GM12878 (cell line): ENCODE results near the gene SEC14L6. TPM values are rescaled to one million over a fixed set of nuclear protein-coding genes. Genes with fewer than 3 reads are reported as not detected.
A peak's percentile ranks its signal among the peaks of the same experiment; 100 is the strongest.

Experiments used
- ATAC-seq: fragments of 200-7000 bp; cut with Tn5 transposase; 3 replicates; pipeline ENCODE4 v1.9.1; 2020; ENCODE audit warnings: mild to moderate bottlenecking, moderate library complexity
- BruUV-seq: library from RNA; stranded (reverse); fragments of 400-500 nt; replicated peaks from 2 replicates; lab custom pipeline; 2021; lab: Mats Ljungman, UMichigan
- CTCF ChIA-PET: fragments of 300-600 bp; sonication (Branson Sonifier 250); formaldehyde crosslinking; extraction: SDS; loops from one replicate; lab custom pipeline; 2021; ENCODE audit warnings: inconsistent platforms; lab: Yijun Ruan, JAX
- POLR2A ChIA-PET: fragments of 350-600 bp; formaldehyde crosslinking; extraction: SDS; loops from one replicate; lab custom pipeline; 2021; ENCODE audit warnings: inconsistent platforms; lab: Charles Lee
- RAD21 ChIA-PET: fragments of 300-600 bp; sonication (Branson Sonifier 250); formaldehyde crosslinking; loops from one replicate; lab custom pipeline; 2023; ENCODE audit warnings: antibody characterized with exemption; ENCODE audit not compliant: unreplicated experiment; lab: Charles Lee
- SMC1A ChIA-PET: fragments of 300-600 bp; sonication (Branson Sonifier 250); formaldehyde crosslinking; loops from one replicate; lab custom pipeline; 2023; ENCODE audit not compliant: unreplicated experiment, uncharacterized antibody; lab: Charles Lee
- DNase-seq: peaks from one replicate; pipeline ENCODE4 v3.0.0-alpha.2; 2011; ENCODE audit warnings: low read depth, low spot score
- FAIRE-seq: peaks from 3 replicates; lab custom pipeline; 2011; peaks lifted over from hg19 to GRCh38; lab: Jason Lieb, UNC
- H2AFZ ChIP-seq: 2 replicates; pipeline ENCODE4 v1.6.0; 2011; ENCODE audit warnings: low read depth, low read length, control low read depth; ENCODE audit not compliant: control insufficient read depth
- H3K27ac ChIP-seq: 2 replicates; pipeline ENCODE4 v1.5.1; 2011; ENCODE audit warnings: control low read depth; ENCODE audit not compliant: control insufficient read depth, insufficient read depth
- H3K27me3 ChIP-seq, 2 experiments: replicated peaks in 1 of 2; 2 replicates each; pipeline versions ENCODE4 v1.6.0 to v1.6.1; 2011; ENCODE audit warnings: low read length in 1 of 2; ENCODE audit not compliant: control insufficient read depth in 2 of 2, insufficient read depth in 2 of 2
- H3K36me3 ChIP-seq, 2 experiments: 2 replicates each; pipeline ENCODE4 v1.5.1; 2011; ENCODE audit warnings: low read length in 1 of 2; ENCODE audit not compliant: control insufficient read depth in 2 of 2, insufficient read depth in 2 of 2
- H3K4me1 ChIP-seq: 2 replicates; pipeline ENCODE4 v1.6.1; 2011; ENCODE audit warnings: mild to moderate bottlenecking, low read length, moderate library complexity, mixed read lengths; ENCODE audit not compliant: control insufficient read depth, insufficient read depth
- H3K4me2 ChIP-seq: 2 replicates; pipeline ENCODE4 v1.6.0; 2011; ENCODE audit warnings: control low read depth; ENCODE audit not compliant: control insufficient read depth, insufficient read depth
- H3K4me3 ChIP-seq: fragments of 200-600 bp; sonication (generic); 2 replicates; pipeline ENCODE4 v1.5.1; 2016
- H3K79me2 ChIP-seq: 2 replicates; pipeline ENCODE4 v1.6.0; 2011; ENCODE audit warnings: low read length; ENCODE audit not compliant: control insufficient read depth, insufficient read depth
- H3K9ac ChIP-seq: 2 replicates; pipeline ENCODE4 v1.8.0; 2011; ENCODE audit warnings: low read length, control low read depth, mixed read lengths; ENCODE audit not compliant: control insufficient read depth, insufficient read depth
- H3K9me3 ChIP-seq: replicated peaks from 3 replicates; pipeline ENCODE4 v1.5.1; 2011; ENCODE audit warnings: mild to moderate bottlenecking, low read length; ENCODE audit not compliant: control insufficient read depth, insufficient read depth
- H4K20me1 ChIP-seq: 2 replicates; pipeline ENCODE4 v1.6.0; 2011; ENCODE audit not compliant: control insufficient read depth, insufficient read depth
- BMI1 ChIP-seq: fragments of 450-650 bp; IDR thresholded peaks from 2 replicates; pipeline ENCODE4 v1.6.1; 2016; ENCODE audit warnings: mild to moderate bottlenecking, moderate library complexity, borderline replicate concordance
- CHD4 ChIP-seq: fragments of 200-600 bp; sonication (generic); IDR thresholded peaks from 2 replicates; pipeline ENCODE4 v1.6.1; 2016; ENCODE audit warnings: mild to moderate bottlenecking
- CUX1 ChIP-seq: IDR thresholded peaks from 2 replicates; pipeline ENCODE4 v1.6.1; 2012; ENCODE audit warnings: improper control_type of control experiment, low read depth, low read length; ENCODE audit not compliant: insufficient replicate concordance
- EED ChIP-seq: sonication (generic); IDR thresholded peaks from 2 replicates; pipeline ENCODE4 v1.6.1; 2016; ENCODE audit warnings: antibody characterized with exemption, low read depth
- FOXM1 ChIP-seq: IDR thresholded peaks from 2 replicates; pipeline ENCODE4 v1.6.1; 2012; ENCODE audit warnings: low read depth, mild to moderate bottlenecking, inconsistent platforms, low read length, moderate library complexity
- GATAD2B ChIP-seq: fragments of 450-650 bp; conservative IDR thresholded peaks from 2 replicates; pipeline ENCODE4 v1.6.1; 2017; ENCODE audit warnings: low read depth, mild to moderate bottlenecking, moderate library complexity
- KAT2A ChIP-seq: conservative IDR thresholded peaks from 2 replicates; pipeline ENCODE4 v1.6.1; 2011; ENCODE audit warnings: low read depth, low read length; ENCODE audit not compliant: control insufficient read depth
- NFXL1 ChIP-seq: fragments of 450-650 bp; IDR thresholded peaks from 2 replicates; pipeline ENCODE4 v1.6.1; 2017; ENCODE audit warnings: antibody characterized with exemption, mild to moderate bottlenecking, borderline replicate concordance
- NR2F1 ChIP-seq: fragments of 450-650 bp; conservative IDR thresholded peaks from 2 replicates; pipeline ENCODE4 v1.6.1; 2017; ENCODE audit warnings: mild to moderate bottlenecking
- PML ChIP-seq: IDR thresholded peaks from 2 replicates; pipeline ENCODE4 v1.6.1; 2012; ENCODE audit warnings: low read length, inconsistent platforms
- RAD51 ChIP-seq: fragments of 450-650 bp; IDR thresholded peaks from 2 replicates; pipeline ENCODE4 v1.6.1; 2016; ENCODE audit warnings: moderate library complexity, mild to moderate bottlenecking, inconsistent platforms
- RFX5 ChIP-seq: IDR thresholded peaks from 2 replicates; pipeline ENCODE4 v1.6.1; 2011; ENCODE audit warnings: low read depth, low read length, improper control_type of control experiment
- SPI1 ChIP-seq: IDR thresholded peaks from 2 replicates; pipeline ENCODE4 v1.6.1; 2011; ENCODE audit warnings: low read depth, mild to moderate bottlenecking, low read length, moderate library complexity, borderline replicate concordance; ENCODE audit not compliant: insufficient read depth
- ZBED1 ChIP-seq: IDR thresholded peaks from 2 replicates; pipeline ENCODE4 v1.6.1; 2016; ENCODE audit warnings: borderline replicate concordance
- ZNF687 ChIP-seq: fragments of 450-650 bp; IDR thresholded peaks from 2 replicates; pipeline ENCODE4 v1.6.1; 2017; ENCODE audit warnings: mild to moderate bottlenecking, moderate library complexity
- WGBS: methylation state at CpG from one replicate; pipeline ENCODE4 v1.1.6; 2016; ENCODE audit warnings: low lambda C conversion rate; ENCODE audit not compliant: insufficient replicate concordance, insufficient coverage; ENCODE audit errors: missing lambda C conversion rate; 5-methylcytosine and 5-hydroxymethylcytosine counted together
- in situ Hi-C: fragments of 300-500 bp; cut with MboI; formaldehyde crosslinking; loops from 9 replicates; pipeline ENCODE4 v1.14.3; 2018; ENCODE audit warnings: mixed read lengths
- intact Hi-C: fragments of 100-400 bp; cut with micrococcal nuclease; formaldehyde crosslinking; loops from one replicate; pipeline ENCODE4 v1.14.2; 2022; ENCODE audit not compliant: unreplicated experiment
- polyA plus RNA-seq, 11 experiments: library from polyadenylated mRNA; depleted of rRNA in 4 of 11; unstranded in 6 of 11; stranded (reverse) in 5 of 11; fragments of >200 nt; fragmentation: Nextera tagmentation in 4 of 11; fragmentation: Illumina TruSeq in 1 of 11; extraction: Ambion mirVana in 4 of 11; extraction: Trizol in 1 of 11; gene quantifications; 1 replicate in 1 of 11; 2 replicates in 10 of 11; pipeline versions ENCODE4 v1.2.1 to v1.2.3, GENCODE V29; 2011 to 2016; ENCODE audit warnings: inconsistent platforms in 2 of 11, missing spikeins in 2 of 11, low read depth in 1 of 11
- total RNA-seq, 4 experiments: library from RNA; depleted of rRNA in 3 of 4; stranded (reverse); fragments of >200 nt in 3 of 4; fragmentation: Illumina TruSeq in 1 of 4; extraction: Trizol in 1 of 4; gene quantifications; 2 replicates each; pipeline versions ENCODE4 v1.2.1 to v1.2.3, GENCODE V29; 2013 to 2021

SEC14L6 gene
- total and polyA plus RNA-seq, 10 of the 15 experiments (the other 5 are each of a cell fraction or from before 2014, with no cell fraction given), result not detected

- Histone ChIP-seq H3K4me1 (no peaks in the 10 kb centered on the region; the same call in 1 of the 2 replicates), H3K4me3 (no peak overlapping the region), H3K79me2 (no peaks in the 10 kb centered on the region), H3K36me3 (no peaks in the 10 kb centered on the region), H2AFZ (no peak overlapping the region), H4K20me1 (no peaks in the 10 kb centered on the region), H3K9ac (no peak overlapping the region), H3K4me2 (no peak overlapping the region), H3K27ac (no peak overlapping the region), H3K9me3 (no peaks in the 10 kb centered on the region), H3K27me3 (no peaks in the 10 kb centered on the region; a peak in 2 of 4 replicates)
- intact Hi-C loops (loop anchor here (1.0 to 10.0 kb wide), 4 partner anchors 40 to 373 kb away; partner anchors contain the start of gene CASTOR1), in situ Hi-C loops (no loop called here)
- ChIA-PET RAD21 (interaction anchor here (0.8 to 2.3 kb wide), 4 partner anchors 40 to 197 kb away, joined by 3 to 16 read pairs (median 3); partner anchors contain the start of gene CASTOR1), POLR2A (interaction anchor here (0.9 kb wide), 1 partner anchor 61 kb away, joined by 3 read pairs; no protein-coding TSS in a partner anchor), SMC1A (interaction anchor here (1.2 to 5.8 kb wide), 3 partner anchors 41 to 198 kb away, joined by 5 to 27 read pairs (median 18); no protein-coding TSS in a partner anchor), CTCF (interaction anchor here (0.8 to 4.6 kb wide), 14 partner anchors 10 to 269 kb away, joined by 3 to 53 read pairs (median 5); no protein-coding TSS in a partner anchor)
- WGBS, result 17% methylated on average over 18 of the region's 18 CpGs
- BruUV-seq, result no TSS peak
- DNase-seq (peak; percentile 5), FAIRE-seq (peak; percentile 72), ATAC-seq (peak; percentile 100)
- TF ChIP-seq ZBED1, result no peak
- TF ChIP-seq NFXL1, result no peak
- peak; percentile 35; the same call in 1 of the 2 replicates for TF ChIP-seq GATAD2B
- no peak for TF ChIP-seq EED
- TF ChIP-seq CHD4, result no peak
- no peak for TF ChIP-seq BMI1
- no peak for TF ChIP-seq FOXM1
- no peak for TF ChIP-seq KAT2A
- TF ChIP-seq NR2F1, result no peak
- no peak for TF ChIP-seq SPI1
- 0 out of 2 replicates have a peak, but pooled peaks have one; percentile 18 for TF ChIP-seq RFX5
- TF ChIP-seq ZNF687, result no peak
- no peak for TF ChIP-seq CUX1
- no peak for TF ChIP-seq PML
- no peak for TF ChIP-seq RAD51
Observed at GRCh38 chr22:30485362-30485988, 61.1 kb downstream of the SEC14L6 start.
